BLaER1 treated with 17β-estradiol and CSF1 and Interleukin-3, amounts not matched to agents 10 nM and 100 nM (cell line): ENCODE measurements around the gene CLUH.

Experiments used
- H3K27ac ChIP-seq, 11 experiments: shearing (Covaris generic); formaldehyde crosslinking; 2 replicates each; pipeline ENCODE4 v1.8.1; 2022
- H3K27me3 ChIP-seq, 11 experiments: shearing (Covaris generic); formaldehyde crosslinking; 2 replicates each; pipeline ENCODE4 v1.8.1; 2022
- H3K36me3 ChIP-seq, 11 experiments: shearing (Covaris generic); formaldehyde crosslinking; 2 replicates each; pipeline ENCODE4 v1.8.1; 2022
- H3K4me1 ChIP-seq, 10 experiments: shearing (Covaris generic); formaldehyde crosslinking; 2 replicates each; pipeline ENCODE4 v1.8.1; 2022
- H3K4me2 ChIP-seq, 11 experiments: shearing (Covaris generic); formaldehyde crosslinking; 2 replicates each; pipeline ENCODE4 v1.8.1; 2022
- H3K4me3 ChIP-seq, 10 experiments: shearing (Covaris generic); formaldehyde crosslinking; 2 replicates each; pipeline ENCODE4 v1.8.1; 2022
- H3K9ac ChIP-seq, 11 experiments: shearing (Covaris generic); formaldehyde crosslinking; 2 replicates each; pipeline ENCODE4 v1.8.1; 2022
- H3K9me3 ChIP-seq, 11 experiments: shearing (Covaris generic); formaldehyde crosslinking; replicated peaks in 1 of 11; 2 replicates each; pipeline ENCODE4 v1.8.1; 2022
- H4K20me1 ChIP-seq, 11 experiments: shearing (Covaris generic); formaldehyde crosslinking; 2 replicates each; pipeline ENCODE4 v1.8.1; 2022
- Cebpa-rat ChIP-seq, 11 experiments: shearing (Covaris generic); IDR thresholded peaks; 2 replicates each; pipeline ENCODE4 v1.8.1; 2022

The CLUH gene

DNA sequence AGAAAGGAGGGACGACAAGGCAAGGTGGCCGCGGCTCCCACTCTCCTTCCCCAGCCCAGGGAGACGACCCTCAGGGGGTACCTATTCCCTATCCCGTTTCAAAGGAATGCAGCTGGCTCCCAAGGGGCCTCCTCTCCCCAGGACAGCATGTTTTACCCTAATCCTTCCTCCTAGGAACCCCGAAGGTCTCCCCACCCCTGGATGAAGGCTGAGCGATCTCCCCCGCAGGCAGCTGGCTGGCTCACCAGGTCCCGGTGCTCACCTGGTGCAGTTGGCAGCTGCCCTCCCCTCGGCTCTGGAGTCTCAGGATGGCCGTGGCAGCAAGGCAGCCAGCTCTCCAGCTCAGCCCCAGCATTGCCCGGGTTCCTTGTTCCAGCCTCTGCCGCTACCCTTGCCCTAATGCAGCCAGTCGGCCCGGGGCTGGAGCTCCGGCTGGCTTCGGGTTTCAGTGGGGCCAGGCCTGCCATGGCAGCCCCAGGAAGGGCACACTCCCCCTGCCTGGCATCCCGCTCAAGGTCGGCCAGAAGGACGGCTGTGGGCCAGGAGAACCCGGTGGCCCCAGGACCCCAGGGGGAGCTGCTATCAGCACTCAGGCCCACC lies 4.6 kb downstream of the CLUH start:
- Histone ChIP-seq H3K4me2 (peak overlapping the region; percentile 88 to 98 (median 97); a peak in 16 of 22 replicates), H4K20me1 (peaks cover 53 to 94% (median 91%) of the 10 kb centered on the region in 11 experiments; a peak in 21 of 22 replicates)
- no peak for TF ChIP-seq Cebpa-rat (IDR thresholded peaks at IDR 0.05)

DNA sequence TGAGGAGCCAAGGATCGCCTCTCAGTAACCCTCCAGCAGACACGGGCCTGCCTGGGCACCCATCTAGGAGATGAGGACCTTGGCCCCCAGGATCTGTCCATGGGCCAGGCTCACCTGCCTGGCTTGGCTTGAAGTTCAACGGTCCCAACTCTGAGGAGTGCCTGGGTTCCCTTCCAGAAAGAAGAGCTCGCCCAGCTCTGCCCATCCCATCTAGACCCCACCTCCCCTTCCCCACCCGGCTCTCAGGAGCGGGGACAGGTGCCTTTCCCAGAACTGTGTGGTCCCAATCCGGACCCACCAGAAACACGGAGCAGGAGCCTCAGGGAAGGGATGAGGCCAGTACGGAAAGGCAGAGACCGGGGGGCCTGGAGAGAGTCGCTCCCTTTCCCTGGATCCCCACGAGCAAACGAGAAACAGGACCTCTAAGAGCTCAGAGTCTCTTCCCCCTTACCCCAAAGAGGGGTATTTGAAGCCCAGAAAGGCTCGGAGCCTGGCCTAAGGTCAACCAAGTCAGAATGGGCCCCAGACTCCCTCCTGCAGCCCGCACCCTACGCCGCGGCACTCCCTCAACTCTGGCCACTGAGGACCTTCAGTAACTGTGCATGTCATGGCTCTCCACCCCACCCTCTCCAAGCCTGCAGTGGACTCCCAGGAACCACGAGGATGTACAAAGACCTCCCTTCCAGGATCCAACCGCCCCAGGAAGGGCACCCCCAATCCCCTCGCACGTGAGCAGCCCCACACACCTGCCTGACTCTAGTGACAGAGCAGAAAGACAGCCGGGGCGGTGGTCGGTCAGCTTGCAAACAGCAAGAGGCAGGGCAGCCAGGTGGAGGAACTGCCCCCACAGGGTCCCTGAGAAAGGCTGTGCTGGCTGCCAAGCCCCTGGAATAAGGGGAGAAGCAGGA lies 5.4 kb downstream of the CLUH start:
- H4K20me1 ChIP-seq, result peaks cover 53 to 100% (median 100%) of the 10 kb centered on the region in 11 experiments; a peak in 21 of 22 replicates
- no peak for TF ChIP-seq Cebpa-rat (IDR thresholded peaks at IDR 0.05)
- H3K27me3 ChIP-seq, result no peaks in the 10 kb centered on the region
- peaks cover 34 to 60% (median 52%) of the 10 kb centered on the region in 10 experiments for H3K4me1 ChIP-seq
- peak overlapping the region; percentile 28 to 97 (median 93); a peak in 17 of 22 replicates for H3K9ac ChIP-seq
- H3K27ac ChIP-seq, result peak overlapping the region in 2 of 11 experiments; percentile 34 to 90; a peak in 1 of 22 replicates
- H3K4me3 ChIP-seq, result no peak overlapping the region
- H3K36me3 ChIP-seq, result peaks cover 37 to 73% (median 65%) of the 10 kb centered on the region in 11 experiments
- peak overlapping the region in 7 of 11 experiments; percentile 0 to 97 (median 24); a peak in 8 of 22 replicates for H3K4me2 ChIP-seq
- no peaks in the 10 kb centered on the region for H3K9me3 ChIP-seq

More for the DNA sequence above, 4.6 kb downstream of the CLUH start:
- Histone ChIP-seq H3K36me3 (peaks cover 28 to 64% (median 56%) of the 10 kb centered on the region in 11 experiments), H3K4me3 (no peak overlapping the region), H3K9me3 (no peaks in the 10 kb centered on the region), H3K4me1 (peaks cover 34 to 62% (median 53%) of the 10 kb centered on the region in 10 experiments), H3K9ac (peak overlapping the region; percentile 78 to 97 (median 93); a peak in 21 of 22 replicates), H3K27ac (peak overlapping the region in 9 of 11 experiments; percentile 34 to 93 (median 90); a peak in 14 of 22 replicates), H3K27me3 (no peaks in the 10 kb centered on the region)

DNA sequence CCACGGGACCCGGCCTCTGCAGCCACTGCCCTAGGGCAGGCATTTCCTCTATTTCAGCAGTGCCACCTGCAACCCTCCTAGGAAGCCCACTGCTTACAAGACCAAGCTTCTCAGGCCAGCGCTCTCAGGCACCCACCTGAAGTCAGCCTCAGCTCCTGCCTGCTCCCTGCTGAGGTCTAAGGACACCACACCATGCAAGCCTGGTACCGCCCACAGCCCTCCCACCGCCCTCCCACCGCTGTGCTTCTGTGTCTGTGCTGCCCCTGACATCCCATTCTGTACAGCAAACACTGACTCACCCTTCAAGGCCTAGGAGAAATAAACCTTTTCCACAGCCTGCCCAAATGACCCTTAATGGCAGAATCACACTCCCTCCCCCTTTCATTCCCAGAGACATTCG lies 6.3 kb downstream of the CLUH start:
- peaks cover 46 to 82% (median 74%) of the 10 kb centered on the region in 11 experiments for H3K36me3 ChIP-seq
- no peaks in the 10 kb centered on the region for H3K27me3 ChIP-seq
- H3K9me3 ChIP-seq, result no peaks in the 10 kb centered on the region
- peaks cover 31 to 58% (median 48%) of the 10 kb centered on the region in 10 experiments for H3K4me1 ChIP-seq
- H3K27ac ChIP-seq, result no peak overlapping the region
- no peak for TF ChIP-seq Cebpa-rat (IDR thresholded peaks at IDR 0.05)
- H4K20me1 ChIP-seq, result peaks cover 53 to 100% (median 100%) of the 10 kb centered on the region in 11 experiments; a peak in 21 of 22 replicates
- H3K4me2 ChIP-seq, result peak overlapping the region in 6 of 11 experiments; percentile 0 to 88 (median 24); a peak in 6 of 22 replicates
- H3K4me3 ChIP-seq, result no peak overlapping the region
- H3K9ac ChIP-seq, result peak overlapping the region in 8 of 11 experiments; percentile 23 to 96 (median 34); a peak in 9 of 22 replicates

GRCh38 chr17:2704890-2705248 lies 6.7 kb downstream of the CLUH start:
- H3K4me2 ChIP-seq, result peak overlapping the region in 1 of 11 experiments; percentile 88; a peak in 2 of 22 replicates
- H4K20me1 ChIP-seq, result peaks cover 53 to 100% (median 100%) of the 10 kb centered on the region in 11 experiments; a peak in 21 of 22 replicates

GRCh38 chr17:2704031-2704889 lies 7.3 kb downstream of the CLUH start:
- H3K9ac ChIP-seq, result no peak overlapping the region
- no peak overlapping the region for H3K4me2 ChIP-seq
- H3K4me3 ChIP-seq, result no peak overlapping the region
- peaks cover 56 to 92% (median 84%) of the 10 kb centered on the region in 11 experiments for H3K36me3 ChIP-seq
- peaks cover 21 to 48% (median 38%) of the 10 kb centered on the region in 10 experiments for H3K4me1 ChIP-seq
- no peak for TF ChIP-seq Cebpa-rat (IDR thresholded peaks at IDR 0.05)
- H3K27me3 ChIP-seq, result no peaks in the 10 kb centered on the region
- peaks cover 53 to 100% (median 98%) of the 10 kb centered on the region in 11 experiments; a peak in 21 of 22 replicates for H4K20me1 ChIP-seq
- no peaks in the 10 kb centered on the region for H3K9me3 ChIP-seq
- no peak overlapping the region for H3K27ac ChIP-seq

More at GRCh38 chr17:2704890-2705248, 6.7 kb downstream of the CLUH start:
- Histone ChIP-seq H3K4me3 (no peak overlapping the region), H3K27ac (no peak overlapping the region), H3K9ac (peak overlapping the region in 1 of 11 experiments; percentile 23; a peak in 1 of 22 replicates), H3K36me3 (peaks cover 50 to 86% (median 78%) of the 10 kb centered on the region in 11 experiments), H3K9me3 (no peaks in the 10 kb centered on the region), H3K4me1 (peaks cover 27 to 54% (median 44%) of the 10 kb centered on the region in 10 experiments), H3K27me3 (no peaks in the 10 kb centered on the region)
- TF ChIP-seq Cebpa-rat (IDR thresholded peaks at IDR 0.05), result no peak

DNA sequence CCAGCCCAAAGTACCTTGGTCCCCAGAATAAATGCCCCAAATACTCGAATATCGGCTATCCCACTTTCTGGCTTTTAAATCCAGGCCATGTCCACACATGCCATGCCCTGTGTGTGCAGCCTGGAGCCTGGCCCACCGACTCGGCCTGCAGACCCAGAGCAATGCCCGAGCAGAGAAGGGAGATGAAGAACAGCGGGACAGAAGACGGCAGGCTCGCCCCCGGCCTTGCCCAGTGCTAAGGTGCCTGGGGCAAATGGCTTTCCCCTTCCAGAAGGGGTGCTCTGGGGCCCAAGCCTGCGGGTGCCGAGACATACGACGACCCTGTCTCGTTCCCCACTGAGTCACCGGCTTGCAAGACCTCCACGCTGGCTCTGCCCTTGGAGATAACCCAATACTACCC lies 8.0 kb downstream of the CLUH start:
- H3K4me2 ChIP-seq, result no peak overlapping the region
- no peaks in the 10 kb centered on the region for H3K27me3 ChIP-seq
- no peak overlapping the region for H3K4me3 ChIP-seq
- peaks cover 62 to 98% (median 91%) of the 10 kb centered on the region in 11 experiments for H3K36me3 ChIP-seq
- TF ChIP-seq Cebpa-rat (IDR thresholded peaks at IDR 0.05), result no peak
- no peak overlapping the region for H3K9ac ChIP-seq
- peaks cover 15 to 42% (median 32%) of the 10 kb centered on the region in 10 experiments for H3K4me1 ChIP-seq
- H3K9me3 ChIP-seq, result no peaks in the 10 kb centered on the region
- no peak overlapping the region for H3K27ac ChIP-seq
- H4K20me1 ChIP-seq, result peaks cover 52 to 100% (median 98%) of the 10 kb centered on the region in 11 experiments; a peak in 21 of 22 replicates

DNA sequence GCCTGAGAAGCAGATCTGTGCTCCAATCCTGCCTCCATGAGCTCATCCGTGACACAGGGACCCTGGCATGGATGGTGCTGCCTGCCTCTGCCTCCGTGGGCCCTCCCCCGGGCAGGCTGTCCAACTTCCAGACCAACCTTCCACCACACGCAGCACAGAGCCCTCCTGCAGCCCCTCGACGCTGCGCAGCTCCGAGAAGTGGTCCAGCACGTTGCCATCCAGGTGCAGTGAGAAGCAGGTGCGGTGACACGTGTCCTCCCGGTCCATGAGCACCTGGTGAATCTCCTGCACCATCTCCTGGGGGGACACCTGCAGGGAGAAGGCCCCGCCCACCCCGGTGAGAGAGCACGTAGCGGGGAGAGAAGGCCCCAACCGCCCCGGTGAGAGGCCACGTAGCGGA lies 8.4 kb downstream of the CLUH start:
- no peak overlapping the region for H3K4me2 ChIP-seq
- peaks cover 48 to 100% (median 98%) of the 10 kb centered on the region in 11 experiments; a peak in 21 of 22 replicates for H4K20me1 ChIP-seq
- no peak overlapping the region for H3K9ac ChIP-seq
- no peak overlapping the region for H3K27ac ChIP-seq
- peaks cover 10 to 37% (median 28%) of the 10 kb centered on the region in 10 experiments for H3K4me1 ChIP-seq
- no peak overlapping the region for H3K4me3 ChIP-seq
- no peak for TF ChIP-seq Cebpa-rat (IDR thresholded peaks at IDR 0.05)
- no peaks in the 10 kb centered on the region for H3K9me3 ChIP-seq
- H3K27me3 ChIP-seq, result no peaks in the 10 kb centered on the region
- H3K36me3 ChIP-seq, result peaks cover 67 to 100% (median 95%) of the 10 kb centered on the region in 11 experiments
